Common myeloid progenitor, CD34-positive (primary cell): ENCODE results near the gene PLCG1.
"Not testable (repeated sequence)": the region's sequence is repeated elsewhere in the genome, so short reads cannot be mapped to it uniquely, and the experiment has no call there.

Source experiments
- CTCF ChIA-PET: fragments of 350-600 bp; sonication (Branson Sonifier 250); formaldehyde crosslinking; loops from one replicate; lab custom pipeline; 2021; ENCODE audit warnings: antibody characterized with exemption; lab: Charles Lee
- POLR2A ChIA-PET: fragments of 350-600 bp; sonication (Branson Sonifier 250); formaldehyde crosslinking; loops from one replicate; lab custom pipeline; 2021; ENCODE audit warnings: antibody characterized with exemption; lab: Charles Lee
- DNase-seq, 3 donors: peaks; one replicate each; pipeline versions ENCODE4 v3.0.0 to v3.0.0-alpha.2; 2013
- H3K27ac ChIP-seq, 2 experiments: 1 replicate in 1 of 2; 2 replicates in 1 of 2; pipeline ENCODE4 v1.7.0; 2013; ENCODE audit warnings: inconsistent platforms in 2 of 2, low read length in 2 of 2, mild to moderate bottlenecking in 2 of 2, low read depth in 1 of 2, moderate library complexity in 1 of 2; ENCODE audit not compliant: severe bottlenecking in 2 of 2, insufficient read depth in 1 of 2, poor library complexity in 1 of 2
- H3K27me3 ChIP-seq, 5 experiments: replicated peaks in 2 of 5; 1 replicate in 3 of 5; 2 replicates in 2 of 5; pipeline versions ENCODE4 v1.6.1 to v1.7.0; 2013; ENCODE audit warnings: low read length in 4 of 5, mild to moderate bottlenecking in 2 of 5, moderate library complexity in 2 of 5, inconsistent platforms in 1 of 5; ENCODE audit not compliant: insufficient read depth in 5 of 5, control insufficient read depth in 4 of 5
- H3K36me3 ChIP-seq, 4 experiments: 1 replicate in 2 of 4; 2 replicates in 2 of 4; pipeline versions ENCODE4 v1.6.1 to v1.7.0; 2013; ENCODE audit warnings: low read length in 3 of 4, control low read depth in 1 of 4, mild to moderate bottlenecking in 1 of 4; ENCODE audit not compliant: control insufficient read depth in 4 of 4, insufficient read depth in 4 of 4
- H3K4me1 ChIP-seq, 4 experiments: 1 replicate in 3 of 4; 2 replicates in 1 of 4; pipeline versions ENCODE4 v1.6.1 to v1.7.1; 2013; ENCODE audit warnings: low read length in 3 of 4, mild to moderate bottlenecking in 3 of 4, control low read depth in 1 of 4, inconsistent platforms in 1 of 4, moderate library complexity in 1 of 4; ENCODE audit not compliant: control insufficient read depth in 4 of 4, insufficient read depth in 4 of 4; ENCODE audit errors: control extremely low read depth in 1 of 4
- H3K4me3 ChIP-seq, 7 experiments: 1 replicate in 4 of 7; 2 replicates in 3 of 7; pipeline versions ENCODE4 v1.5.1 to v1.7.0; 2013; ENCODE audit warnings: mild to moderate bottlenecking in 7 of 7, low read length in 6 of 7, moderate library complexity in 6 of 7, inconsistent platforms in 2 of 7, low read depth in 2 of 7, control low read depth in 1 of 7; ENCODE audit not compliant: insufficient read depth in 4 of 7, control insufficient read depth in 1 of 7; ENCODE audit errors: extremely low read depth in 1 of 7
- H3K9me3 ChIP-seq, 5 experiments: 1 replicate in 4 of 5; 2 replicates in 1 of 5; pipeline versions ENCODE4 v1.6.1 to v1.7.1; 2013; ENCODE audit warnings: low read length in 4 of 5, mild to moderate bottlenecking in 2 of 5, inconsistent platforms in 1 of 5, low read depth in 1 of 5, moderate library complexity in 1 of 5; ENCODE audit not compliant: control insufficient read depth in 4 of 5, insufficient read depth in 2 of 5; ENCODE audit errors: control extremely low read depth in 1 of 5
- whole genome bisulfite sequencing: methylation state at CpG from one replicate; pipeline ENCODE4 v1.1.5; 2013; ENCODE audit not compliant: insufficient coverage; 5-methylcytosine and 5-hydroxymethylcytosine counted together

Gene PLCG1

DNA sequence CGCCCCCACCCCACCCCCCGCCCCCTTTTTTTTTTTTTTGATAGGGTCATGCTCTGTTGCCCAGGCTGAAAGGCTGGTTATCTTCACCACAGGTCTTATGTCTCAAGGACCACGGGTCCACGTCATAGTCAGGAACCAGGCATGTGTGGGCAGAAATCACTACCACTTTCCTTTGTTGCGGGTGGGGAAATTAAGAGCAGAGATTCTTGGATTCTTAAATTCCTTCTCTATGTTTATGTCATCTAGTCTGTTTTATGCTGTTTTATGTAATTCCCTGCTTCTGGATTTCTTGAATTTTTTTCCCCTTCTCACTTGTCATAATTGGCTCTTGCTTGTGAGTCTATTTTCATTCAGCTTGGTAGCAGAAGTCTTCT lies 25.8 kb upstream of the PLCG1 start:
- H3K27me3 ChIP-seq: no peaks in the 10 kb centered on the region
- DNase-seq: no peak
- ChIA-PET POLR2A (no interaction called here), CTCF (interaction anchor here (0.9 to 1.7 kb wide), 4 partner anchors 11 to 121 kb away, joined by 3 to 5 read pairs (median 3); no protein-coding TSS in a partner anchor)
- no peak overlapping the region for H3K4me3 ChIP-seq
- H3K36me3 ChIP-seq: peaks cover 42 to 81% (median 62%) of the 10 kb centered on the region in 4 experiments
- H3K27ac ChIP-seq: no peak overlapping the region
- 100% methylated on average over 2 of the region's 5 CpGs for WGBS
- H3K4me1 ChIP-seq: peaks cover 0 to 10% (median 2%) of the 10 kb centered on the region in 4 experiments
- H3K9me3 ChIP-seq: no peaks in the 10 kb centered on the region

DNA sequence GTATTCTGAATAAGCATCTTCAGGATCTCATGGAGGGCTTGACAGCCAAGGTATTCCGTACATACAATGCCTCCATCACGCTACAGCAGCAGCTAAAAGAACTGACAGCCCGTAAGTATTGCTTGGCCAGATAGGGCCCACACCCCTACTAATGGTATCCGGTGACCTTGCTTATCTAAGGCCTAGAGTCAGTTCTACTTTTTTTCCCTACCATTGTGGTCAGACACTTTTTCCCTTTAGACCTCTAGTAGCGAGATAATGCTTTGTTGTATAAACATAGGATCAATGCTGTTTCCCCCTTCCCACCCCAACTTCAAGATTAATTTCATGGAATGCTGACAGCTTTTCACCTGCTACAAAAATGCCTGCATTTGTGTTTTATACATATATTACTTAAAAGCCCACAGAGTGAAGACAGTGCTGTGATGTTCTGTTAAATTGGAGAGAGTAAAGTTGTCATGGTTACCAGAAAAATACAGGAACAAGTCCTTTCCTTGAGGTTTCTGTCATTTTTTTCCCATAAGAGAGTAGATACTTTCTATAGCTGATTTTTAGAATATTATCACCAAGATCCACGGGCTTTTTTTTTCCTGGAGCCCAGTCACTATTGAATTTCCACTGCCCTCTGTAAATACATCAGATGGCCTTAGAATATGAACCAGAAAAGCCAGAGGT lies 20.9 kb upstream of the PLCG1 start:
- CTCF ChIA-PET: interaction anchor here (1.3 to 8.5 kb wide), 2 partner anchors 17 to 147 kb away, joined by 4 to 56 read pairs; no protein-coding TSS in a partner anchor
- H3K27me3 ChIP-seq: no peaks in the 10 kb centered on the region
- no peaks in the 10 kb centered on the region for H3K9me3 ChIP-seq
- peak overlapping the region; percentile 17 to 69 for H3K27ac ChIP-seq
- WGBS: 72% methylated on average over 3 of the region's 6 CpGs
- DNase-seq: peak; percentile 58 to 75 (median 64)
- peaks cover 42 to 86% (median 66%) of the 10 kb centered on the region in 4 experiments for H3K36me3 ChIP-seq
- no peak overlapping the region for H3K4me3 ChIP-seq
- peaks cover 0 to 13% (median 2%) of the 10 kb centered on the region in 4 experiments for H3K4me1 ChIP-seq
- POLR2A ChIA-PET: interaction anchor here (0.8 kb wide), 1 partner anchor 118 kb away, joined by 3 read pairs; no protein-coding TSS in a partner anchor

DNA sequence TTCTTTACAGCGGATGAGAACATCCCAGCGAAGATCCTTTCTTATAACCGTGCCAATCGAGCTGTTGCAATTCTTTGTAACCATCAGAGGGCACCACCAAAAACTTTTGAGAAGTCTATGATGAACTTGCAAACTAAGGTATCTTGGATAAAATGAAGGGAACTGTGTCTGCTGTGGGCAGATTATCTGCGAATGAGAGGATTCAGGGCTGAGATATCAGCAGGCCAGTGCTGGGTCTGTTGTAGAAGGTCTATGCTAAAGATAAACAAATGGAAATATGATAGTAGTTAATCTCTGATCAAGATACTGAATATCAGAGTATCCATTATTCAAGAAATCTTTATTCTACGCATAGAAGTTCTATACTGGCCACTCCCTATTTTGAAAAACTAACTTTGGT lies 19.2 kb upstream of the PLCG1 start:
- WGBS: 85% methylated on average over 5 of the region's 6 CpGs
- DNase-seq: peak in 2 of 3 donors; percentile 20 to 41
- H3K27me3 ChIP-seq, H3K9me3 ChIP-seq, H3K4me3 ChIP-seq, POLR2A ChIA-PET, H3K27ac ChIP-seq: not testable (repeated sequence)
- Histone ChIP-seq H3K4me1 (peaks cover 0 to 13% (median 2%) of the 10 kb centered on the region in 4 experiments), H3K36me3 (peaks cover 45 to 90% (median 74%) of the 10 kb centered on the region in 4 experiments)
- CTCF ChIA-PET: interaction anchor here (0.9 to 8.5 kb wide), 4 partner anchors 15 to 150 kb away, joined by 3 to 56 read pairs (median 4); no protein-coding TSS in a partner anchor

DNA sequence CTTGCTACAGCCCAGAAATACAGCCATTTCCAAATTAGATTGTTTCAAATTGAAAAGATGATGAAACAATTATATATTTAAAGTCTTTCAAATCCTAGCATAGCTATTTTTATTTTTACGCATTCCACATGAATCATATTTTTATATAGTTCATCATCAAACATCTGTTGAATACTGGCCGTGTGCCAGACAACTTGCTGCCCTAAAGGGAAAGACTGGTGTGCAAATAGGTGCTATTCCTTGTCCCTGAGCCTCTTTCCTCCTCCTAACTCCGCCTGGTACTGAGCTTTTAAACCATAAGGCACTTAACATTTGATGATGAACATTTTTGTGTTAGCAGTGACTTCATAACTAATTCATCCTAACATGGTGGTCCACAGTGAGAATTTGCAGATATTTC lies 18.7 kb upstream of the PLCG1 start:
- peaks cover 42 to 88% (median 73%) of the 10 kb centered on the region in 4 experiments for H3K36me3 ChIP-seq
- POLR2A ChIA-PET: no interaction called here
- H3K4me1 ChIP-seq: peaks cover 0 to 13% (median 2%) of the 10 kb centered on the region in 4 experiments
- no peak overlapping the region for H3K27ac ChIP-seq
- H3K4me3 ChIP-seq: no peak overlapping the region
- CTCF ChIA-PET: interaction anchor here (0.9 to 8.5 kb wide), 4 partner anchors 15 to 150 kb away, joined by 3 to 56 read pairs (median 4); no protein-coding TSS in a partner anchor
- 75% methylated on average over 2 of the region's 3 CpGs for WGBS
- no peaks in the 10 kb centered on the region for H3K27me3 ChIP-seq
- H3K9me3 ChIP-seq: no peaks in the 10 kb centered on the region
- DNase-seq: no peak

DNA sequence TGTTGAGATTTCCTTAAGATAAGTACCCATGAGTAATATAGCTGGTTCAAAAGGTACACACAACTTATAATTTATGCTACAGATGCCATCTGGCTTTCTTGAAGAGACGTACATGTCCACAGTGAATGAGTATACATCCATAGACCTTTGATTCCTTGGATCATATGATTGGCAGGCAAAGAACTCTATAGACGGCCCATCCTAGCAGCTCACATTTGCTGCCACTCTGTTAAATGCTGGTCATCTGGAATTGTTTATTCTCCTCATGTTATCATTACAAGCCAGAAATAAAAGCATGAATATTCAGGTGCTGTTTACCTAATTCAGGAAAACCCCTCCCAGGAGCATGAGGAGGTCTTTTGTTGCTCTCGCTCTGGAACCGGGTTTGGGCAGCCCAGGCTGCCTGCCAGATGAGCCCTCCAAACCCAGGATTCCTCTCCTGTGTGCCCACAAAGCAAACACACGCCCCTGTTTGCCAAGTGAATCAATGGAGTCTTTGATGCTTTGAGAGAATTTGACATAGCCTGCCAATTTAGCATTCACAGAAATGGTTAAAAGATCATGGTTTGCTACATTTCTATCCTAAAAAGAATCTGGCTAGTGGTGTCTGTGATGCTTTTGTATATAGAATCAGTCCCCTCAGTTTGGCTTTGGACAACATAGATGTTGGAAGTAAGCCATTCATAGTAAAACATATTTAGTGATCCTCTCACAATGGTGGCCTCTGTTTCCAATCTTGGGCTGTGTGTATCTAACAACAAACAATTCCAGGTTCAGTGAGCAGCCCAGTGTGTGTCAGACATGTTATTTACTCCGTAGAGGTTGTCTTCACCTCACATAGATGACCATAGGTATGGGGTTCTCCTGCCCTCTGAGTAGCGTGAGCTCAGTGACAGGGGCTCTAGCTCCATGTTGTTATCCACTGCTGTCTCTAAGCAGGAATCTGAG lies 17.5 kb upstream of the PLCG1 start:
- Histone ChIP-seq H3K36me3 (peaks cover 36 to 83% (median 67%) of the 10 kb centered on the region in 4 experiments), H3K4me3 (no peak overlapping the region), H3K9me3 (no peaks in the 10 kb centered on the region), H3K27ac (no peak overlapping the region), H3K27me3 (no peaks in the 10 kb centered on the region), H3K4me1 (peaks cover 0 to 13% (median 2%) of the 10 kb centered on the region in 4 experiments)
- ChIA-PET POLR2A (no interaction called here), CTCF (interaction anchor here (8.5 kb wide), 1 partner anchor 14 kb away, joined by 56 read pairs; no protein-coding TSS in a partner anchor)
- WGBS: 98% methylated on average over 7 of the region's 7 CpGs
- DNase-seq: no peak

DNA sequence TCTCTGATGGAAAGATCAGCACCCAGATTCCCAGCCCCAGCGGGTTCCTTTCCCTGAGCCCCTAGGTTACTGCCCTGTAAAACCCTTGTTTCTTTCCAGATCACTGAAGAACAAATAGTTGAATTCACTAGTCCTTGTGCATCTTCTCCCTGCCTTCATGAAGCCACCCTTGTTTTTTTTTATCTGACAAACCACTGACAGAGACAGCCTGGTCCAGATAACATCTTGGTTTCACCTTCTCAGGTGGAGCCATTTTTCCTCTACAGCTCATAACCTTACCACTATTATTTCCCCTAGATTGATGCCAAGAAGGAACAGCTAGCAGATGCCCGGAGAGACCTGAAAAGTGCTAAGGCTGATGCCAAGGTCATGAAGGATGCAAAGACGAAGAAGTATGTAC lies 15.9 kb upstream of the PLCG1 start:
- ChIA-PET POLR2A (interaction anchor here (0.7 kb wide), 1 partner anchor 14 kb away, joined by 9 read pairs; no protein-coding TSS in a partner anchor), CTCF (interaction anchor here (1.2 to 8.5 kb wide), 5 partner anchors 8 to 290 kb away, joined by 3 to 56 read pairs (median 4); no protein-coding TSS in a partner anchor)
- Histone ChIP-seq H3K27ac (no peak overlapping the region), H3K4me1 (peaks cover 0 to 5% (median under 1%) of the 10 kb centered on the region in 4 experiments), H3K27me3 (no peaks in the 10 kb centered on the region), H3K36me3 (peaks cover 33 to 82% (median 66%) of the 10 kb centered on the region in 4 experiments), H3K9me3 (no peaks in the 10 kb centered on the region), H3K4me3 (no peak overlapping the region)
- WGBS: 100% methylated on average over 2 of the region's 3 CpGs
- DNase-seq: no peak
